SK-MEL-5 (cell line): ENCODE results near the gene IQGAP1. TPM values are rescaled to one million over a fixed set of nuclear protein-coding genes. Genes with fewer than 3 reads are reported as not detected.

Source experiments
- DNase-seq: peaks from one replicate; pipeline ENCODE4 v3.0.0-alpha.2; 2016; ENCODE audit warnings: low read depth, low spot score
- in situ Hi-C: cut with HindIII; loops from 2 replicates; pipeline ENCODE4 v1.10.0; 2016; ENCODE audit warnings: low sequenced_read_pairs, high pct_unique_total_duplicates, low pct_unique_long_range_greater_than_20kb
- total RNA-seq: library from RNA; depleted of rRNA; stranded (reverse); fragments of >200 nt; shearing (Covaris generic); gene quantifications from 2 replicates; pipeline ENCODE4 v1.2.3, GENCODE V29; 2014

The IQGAP1 gene
- total RNA-seq, 1 experiment from 2014 or later, result 141 TPM

DNA sequence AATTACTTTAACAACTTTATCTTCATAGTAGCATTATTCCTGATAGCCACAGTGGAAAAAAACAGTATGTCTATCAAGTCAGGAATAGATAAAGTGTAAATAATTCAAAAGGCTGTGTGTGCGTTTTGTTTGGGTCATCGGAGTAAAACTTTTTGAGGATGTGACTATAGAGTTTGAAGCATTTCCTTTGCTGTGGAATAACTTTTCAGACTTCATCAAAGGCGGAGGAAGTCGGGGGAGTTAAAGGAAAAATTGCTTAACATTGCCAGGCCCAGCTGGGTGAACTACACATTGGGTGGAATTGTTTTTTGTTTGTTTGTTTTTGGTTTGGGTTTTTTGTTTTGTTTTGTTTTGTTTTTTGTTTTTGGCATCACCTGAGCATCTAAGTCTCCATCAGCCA lies 71.3 kb downstream of the IQGAP1 start:
- no peak for DNase-seq
- in situ Hi-C loops, result no loop called here

DNA sequence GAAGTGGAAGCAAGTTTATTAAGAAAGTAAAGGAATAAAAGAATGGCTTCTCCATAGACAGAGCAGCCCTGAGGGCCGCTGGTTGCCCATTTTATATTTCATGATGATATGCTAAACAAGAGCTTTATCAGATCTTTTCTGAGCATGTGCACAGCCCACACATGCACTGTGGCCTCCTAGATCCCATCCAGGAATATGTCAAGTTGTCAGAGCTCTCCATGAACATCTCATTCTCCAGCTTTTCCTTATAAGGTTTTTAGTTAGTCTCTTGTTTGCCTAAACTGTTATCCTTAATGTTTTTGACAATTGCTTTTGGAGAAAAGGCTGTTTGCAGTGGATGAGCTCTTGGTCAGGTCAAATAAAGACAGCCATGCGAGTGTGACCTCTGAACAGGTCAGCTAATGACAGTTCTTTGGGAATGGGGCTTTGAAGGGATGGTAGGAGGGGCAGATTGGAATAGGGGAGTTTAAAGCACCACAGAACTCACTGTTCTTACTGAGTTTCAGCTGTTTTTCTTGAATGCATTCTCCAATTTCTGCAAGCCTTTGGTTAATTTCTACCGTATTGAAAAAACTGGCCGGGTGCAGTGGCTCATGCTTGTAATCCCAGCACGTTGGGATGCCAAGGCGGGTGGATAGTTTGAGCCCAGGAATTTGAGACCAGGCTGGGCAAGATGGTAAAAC lies 72.2 kb downstream of the IQGAP1 start:
- in situ Hi-C loops, result no loop called here
- no peak for DNase-seq

DNA sequence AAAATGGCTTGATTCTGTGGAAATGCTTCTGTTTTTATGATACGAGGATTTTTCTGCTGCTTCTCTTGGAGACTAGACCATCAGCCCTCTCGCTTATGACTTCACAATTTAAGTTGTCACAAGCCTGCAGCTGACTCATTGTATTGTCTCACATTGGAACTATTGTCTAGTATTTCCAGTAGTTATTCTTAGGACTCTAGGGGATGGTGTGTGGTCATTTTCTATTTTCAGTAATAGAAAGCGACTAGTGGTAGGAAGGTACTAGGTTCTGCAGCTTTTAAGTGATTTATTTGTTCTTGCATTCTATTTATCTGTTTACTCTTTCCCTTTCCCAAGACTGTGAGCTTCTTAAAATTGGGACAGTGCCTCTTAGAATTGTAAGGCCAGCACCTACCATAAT lies 75.3 kb downstream of the IQGAP1 start:
- peak; percentile 71 for DNase-seq
- in situ Hi-C loops, result no loop called here

DNA sequence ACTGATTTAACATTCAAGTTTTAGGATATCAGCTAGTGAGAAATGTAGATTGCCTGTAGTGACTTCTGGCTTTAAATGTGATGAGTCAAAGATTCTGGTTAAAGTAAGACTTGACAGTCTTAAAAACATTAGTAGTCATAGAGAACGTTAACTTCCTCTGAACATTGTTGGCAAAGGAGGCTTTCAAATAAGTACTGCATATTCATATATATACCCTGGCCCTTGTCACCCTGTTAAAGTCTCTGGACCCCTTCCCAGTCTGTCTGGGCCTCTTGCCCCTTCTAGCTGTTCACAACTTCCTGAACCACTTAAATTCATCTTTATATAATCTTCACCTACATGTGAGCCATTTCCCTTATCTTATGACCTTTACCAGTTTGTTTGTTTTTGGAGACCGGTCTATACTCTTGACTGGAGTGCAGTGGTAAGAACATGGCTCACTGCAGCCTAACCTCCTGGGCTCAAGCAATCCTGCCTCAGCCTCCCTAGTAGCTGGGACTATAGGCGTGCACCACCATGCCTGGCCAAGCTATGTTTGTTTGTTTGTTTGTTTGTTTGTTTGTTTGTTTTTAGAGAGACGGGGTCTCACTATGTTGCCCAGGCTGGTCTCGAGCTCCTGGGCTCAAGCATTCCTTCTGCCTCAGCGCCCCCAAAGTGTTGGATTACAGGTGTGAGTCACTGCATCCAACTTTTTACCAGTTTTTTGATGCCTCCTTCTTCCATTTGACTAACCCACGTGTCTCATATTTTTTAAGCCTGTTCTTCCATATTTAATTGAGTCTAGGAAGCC lies 77.3 kb downstream of the IQGAP1 start:
- no peak for DNase-seq
- in situ Hi-C loops, result no loop called here

DNA sequence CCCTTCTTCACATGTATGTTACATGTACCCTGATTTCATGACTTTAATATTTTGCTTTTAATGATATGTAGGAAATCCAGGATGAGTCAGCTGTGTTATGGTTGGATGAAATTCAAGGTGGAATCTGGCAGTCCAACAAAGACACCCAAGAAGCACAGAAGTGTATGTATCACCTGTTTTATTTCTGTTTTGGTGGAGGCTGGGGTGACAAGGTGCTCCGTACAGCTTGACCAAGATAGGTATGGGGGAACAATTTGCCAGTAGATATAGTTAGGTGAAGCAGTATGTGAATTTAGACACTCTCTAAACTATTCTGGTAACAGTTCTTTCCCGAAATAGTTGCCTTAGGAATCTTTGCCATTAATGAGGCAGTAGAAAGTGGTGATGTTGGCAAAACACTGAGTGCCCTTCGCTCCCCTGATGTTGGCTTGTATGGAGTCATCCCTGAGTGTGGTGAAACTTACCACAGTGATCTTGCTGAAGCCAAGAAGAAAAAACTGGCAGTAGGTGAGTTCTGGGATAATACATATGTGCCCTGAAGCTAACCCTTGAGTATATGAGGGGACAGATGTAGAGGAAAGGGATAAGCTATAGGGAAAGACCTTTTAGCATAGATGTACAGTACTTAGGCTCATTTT lies 78.0 kb downstream of the IQGAP1 start:
- in situ Hi-C loops, result no loop called here
- DNase-seq, result no peak

DNA sequence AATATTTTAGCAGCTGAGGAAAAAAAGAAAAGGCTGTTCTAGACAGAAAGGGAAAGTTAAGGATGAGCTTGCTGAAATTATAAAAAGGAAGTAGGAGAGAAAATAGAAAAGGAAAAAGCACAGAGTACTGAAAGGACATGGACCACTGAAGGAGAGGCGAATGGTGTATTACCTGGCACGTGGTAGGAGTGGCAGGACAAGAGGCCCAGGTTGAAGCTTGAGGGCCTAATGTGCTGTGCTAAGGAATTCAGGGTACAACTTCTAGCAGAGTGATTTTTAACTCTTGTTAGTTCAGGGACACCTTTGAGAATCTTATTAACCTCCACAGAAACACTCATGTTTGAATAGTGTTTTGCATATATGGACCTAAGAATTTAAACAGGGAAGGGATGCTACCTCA lies 81.7 kb downstream of the IQGAP1 start:
- DNase-seq, result no peak
- in situ Hi-C loops, result no loop called here

DNA sequence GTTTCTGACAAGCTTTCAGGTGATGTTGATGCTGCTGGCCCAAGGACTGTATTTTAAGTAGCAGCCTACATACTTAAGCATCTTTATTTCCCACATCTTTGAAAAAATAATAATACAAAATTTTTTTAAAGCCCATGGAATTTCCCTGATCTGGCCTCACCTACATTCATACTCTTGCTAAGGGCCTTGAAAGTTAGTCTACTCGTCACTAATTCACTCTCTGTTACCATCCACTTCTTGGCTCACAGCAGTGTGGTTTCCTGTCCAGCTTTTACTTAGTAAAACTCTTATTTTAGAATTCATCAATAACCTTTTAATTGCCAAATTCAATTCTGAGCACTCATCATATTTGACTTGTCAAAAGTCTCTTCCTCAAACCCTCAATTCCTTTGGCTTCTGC lies 82.4 kb downstream of the IQGAP1 start:
- in situ Hi-C loops, result no loop called here
- no peak for DNase-seq

DNA sequence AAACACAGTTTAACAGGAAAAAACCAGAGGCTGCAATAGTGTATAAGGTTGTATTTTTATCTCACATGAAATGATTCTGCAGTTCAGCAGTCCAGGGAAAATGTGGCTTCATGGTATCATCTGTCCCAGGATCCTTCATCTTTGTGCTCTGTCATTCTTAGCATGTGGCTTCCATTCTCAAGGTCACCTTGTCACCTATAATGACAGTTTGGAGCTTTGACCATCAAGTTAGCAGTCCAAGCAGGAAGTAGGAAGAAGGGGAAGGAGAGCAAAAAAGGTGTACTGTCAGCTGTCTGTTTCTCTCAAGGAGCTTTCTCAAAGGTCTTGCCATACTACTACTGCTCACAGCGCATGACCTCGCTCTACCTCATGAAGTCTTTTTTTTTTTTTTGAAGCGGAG lies 83.1 kb downstream of the IQGAP1 start:
- no peak for DNase-seq
- in situ Hi-C loops, result no loop called here

DNA sequence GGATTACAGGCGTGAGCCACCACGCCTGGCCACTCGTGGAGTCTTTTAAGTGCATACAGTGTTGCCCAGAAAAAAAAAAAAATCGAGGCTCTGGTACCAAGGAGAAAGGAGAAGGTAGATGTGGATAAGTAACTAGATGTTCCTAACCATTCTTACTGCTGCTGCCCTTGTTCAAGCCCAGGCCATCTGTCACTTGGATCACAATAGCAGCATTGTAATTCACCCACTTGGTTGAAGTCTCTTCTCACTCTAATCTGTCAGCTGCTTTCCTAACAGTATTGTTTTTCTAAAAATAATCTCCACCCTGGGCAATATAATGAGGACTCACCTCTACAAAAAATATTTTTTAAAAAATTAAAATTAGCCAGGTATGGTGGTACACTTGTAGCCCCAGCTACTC lies 83.7 kb downstream of the IQGAP1 start:
- in situ Hi-C loops, result no loop called here
- peak; percentile 19 for DNase-seq

DNA sequence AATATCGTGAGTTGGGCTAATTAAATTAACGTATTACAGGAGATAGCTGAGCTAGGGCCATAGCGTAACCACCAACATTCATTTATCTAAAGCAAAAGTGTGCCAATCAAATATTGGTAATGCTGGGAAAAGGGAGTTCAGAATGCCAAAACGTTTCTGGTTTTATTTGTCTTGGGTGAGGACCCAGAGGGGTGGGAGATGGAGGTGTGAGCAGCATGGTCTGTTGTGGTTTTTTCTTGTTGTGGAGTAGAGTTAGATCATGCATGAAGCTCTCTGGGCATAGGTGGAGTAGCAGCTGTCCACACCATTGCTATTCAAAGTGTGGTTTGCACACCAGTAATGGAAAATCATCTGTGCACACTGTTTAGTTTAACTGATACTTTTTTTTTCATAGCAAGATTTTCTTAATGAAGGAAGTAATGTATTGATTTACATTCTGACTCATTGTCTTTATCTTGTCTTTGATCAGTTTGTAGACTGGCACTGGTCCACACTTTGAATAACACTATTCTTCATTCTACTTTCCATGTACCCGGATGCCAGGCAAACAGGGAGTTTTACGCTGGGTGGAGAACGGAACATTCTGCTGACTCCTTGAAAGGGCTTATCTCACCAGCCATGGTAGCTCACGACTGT lies 90.9 kb downstream of the IQGAP1 start:
- no peak for DNase-seq
- in situ Hi-C loops, result no loop called here

DNA sequence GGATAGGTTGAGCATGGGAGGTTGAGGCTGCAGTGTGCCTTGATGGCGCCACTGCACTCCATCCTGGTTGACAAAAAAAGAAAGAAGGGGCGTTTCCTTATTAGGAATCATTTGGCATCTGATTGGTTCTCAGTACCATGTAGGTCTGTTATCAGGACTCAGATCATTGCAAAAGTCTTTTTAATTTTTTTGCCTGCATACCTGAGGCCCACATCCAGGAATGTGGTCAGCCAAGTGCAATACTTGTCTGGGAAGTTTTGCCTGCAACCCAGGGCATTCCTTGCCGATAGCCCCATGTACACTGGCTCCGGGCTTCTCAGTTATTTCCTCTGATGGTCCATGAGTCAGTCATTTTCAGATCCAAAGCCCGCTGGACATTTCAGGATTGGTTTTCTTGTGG lies 91.6 kb downstream of the IQGAP1 start:
- no peak for DNase-seq
- in situ Hi-C loops, result no loop called here

DNA sequence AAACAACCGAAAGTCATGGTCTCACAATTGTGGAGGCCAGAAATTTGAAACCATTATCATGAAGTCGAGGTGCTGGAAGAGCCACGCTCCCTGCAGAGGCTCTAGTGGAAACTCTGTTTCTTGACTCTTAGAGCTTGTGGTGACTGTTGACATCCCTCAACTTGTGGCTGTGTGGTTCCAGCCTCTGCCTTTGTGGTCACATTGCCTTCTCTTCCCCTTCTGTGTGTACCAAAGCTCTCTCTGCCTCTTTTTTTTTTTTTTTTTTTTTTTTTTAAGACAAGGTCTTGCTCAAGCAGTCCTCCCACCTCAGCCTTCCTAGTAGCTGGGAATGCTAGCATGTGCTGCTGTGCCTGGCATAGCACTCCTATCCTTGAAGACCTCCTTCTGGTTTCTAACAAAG lies 93.0 kb downstream of the IQGAP1 start:
- DNase-seq, result no peak
- in situ Hi-C loops, result no loop called here

DNA sequence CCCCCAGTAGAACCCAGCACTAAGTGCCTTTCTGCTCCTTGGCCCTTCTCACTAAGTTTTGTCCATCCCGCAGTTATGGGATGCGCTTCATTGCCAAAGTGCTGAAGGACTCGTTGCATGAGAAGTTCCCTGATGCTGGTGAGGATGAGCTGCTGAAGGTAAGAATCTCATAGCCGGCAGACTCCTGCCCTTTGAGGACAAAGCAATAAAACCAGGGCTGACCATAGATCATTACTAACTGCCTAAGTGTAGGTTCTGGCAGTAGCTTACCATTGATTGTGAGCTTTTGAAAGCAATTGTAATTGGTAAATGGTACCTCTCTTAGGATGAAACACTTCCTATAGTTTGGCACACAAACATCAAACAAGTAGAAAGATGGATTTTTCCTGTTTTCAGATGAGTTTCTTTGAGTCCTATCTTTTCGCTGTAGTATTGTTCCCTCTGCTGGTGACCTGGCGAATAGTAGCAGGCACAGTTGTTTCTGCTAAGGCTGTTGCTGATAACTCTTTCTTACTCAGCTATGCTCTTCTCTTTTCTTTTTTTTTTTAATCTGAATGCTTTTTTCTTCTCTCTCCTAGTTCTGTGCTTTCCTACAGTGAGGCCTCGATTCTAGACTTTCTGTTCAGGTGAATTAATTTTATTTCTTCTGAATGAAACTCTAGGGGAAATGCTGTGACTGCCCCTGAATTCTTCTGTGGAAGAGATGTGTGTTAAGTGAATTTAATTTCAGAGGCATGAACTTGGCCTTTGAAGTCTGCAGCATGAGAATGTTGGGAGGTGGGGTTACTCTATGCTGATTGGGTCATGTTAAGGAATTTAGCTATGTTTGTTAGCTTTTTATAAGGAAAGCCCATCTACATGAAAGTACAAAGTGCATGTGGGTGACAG lies 94.3 kb downstream of the IQGAP1 start:
- peak; percentile 66 for DNase-seq
- in situ Hi-C loops, result no loop called here

DNA sequence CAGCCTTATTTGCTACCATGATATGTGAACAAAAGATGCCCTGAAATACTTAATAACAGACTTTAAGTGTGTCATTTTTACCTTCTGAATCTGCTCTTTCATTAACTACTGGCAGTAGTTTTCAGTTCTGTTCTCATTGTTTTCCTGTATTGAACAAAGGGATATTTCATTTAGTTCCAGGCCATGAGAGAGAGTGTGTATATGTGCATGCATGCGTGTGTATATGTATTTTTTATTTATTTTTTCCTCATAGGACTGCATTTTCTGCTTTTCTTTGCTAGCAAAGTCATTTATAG lies 94.9 kb downstream of the IQGAP1 start:
- DNase-seq, result peak; percentile 60
- in situ Hi-C loops, result no loop called here

DNA sequence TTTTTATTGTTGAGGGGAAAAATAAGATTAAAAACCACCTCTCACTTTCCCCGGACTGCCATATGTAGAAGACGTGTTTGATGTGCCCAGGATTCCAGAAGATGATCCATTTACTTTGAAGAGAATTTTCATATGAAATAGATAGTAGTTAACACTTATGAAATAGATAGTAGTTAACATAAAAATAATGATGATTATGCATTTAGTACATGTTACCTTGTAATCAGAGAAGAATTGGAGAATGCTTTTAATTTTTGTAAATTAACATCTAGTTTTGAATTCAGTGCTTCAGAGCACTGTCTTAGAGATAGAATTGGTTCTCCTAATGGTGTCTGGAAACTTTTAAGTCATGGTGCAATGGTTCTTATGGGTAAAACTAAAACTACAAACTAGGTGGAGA lies 95.6 kb downstream of the IQGAP1 start:
- DNase-seq, result no peak
- in situ Hi-C loops, result no loop called here

DNA sequence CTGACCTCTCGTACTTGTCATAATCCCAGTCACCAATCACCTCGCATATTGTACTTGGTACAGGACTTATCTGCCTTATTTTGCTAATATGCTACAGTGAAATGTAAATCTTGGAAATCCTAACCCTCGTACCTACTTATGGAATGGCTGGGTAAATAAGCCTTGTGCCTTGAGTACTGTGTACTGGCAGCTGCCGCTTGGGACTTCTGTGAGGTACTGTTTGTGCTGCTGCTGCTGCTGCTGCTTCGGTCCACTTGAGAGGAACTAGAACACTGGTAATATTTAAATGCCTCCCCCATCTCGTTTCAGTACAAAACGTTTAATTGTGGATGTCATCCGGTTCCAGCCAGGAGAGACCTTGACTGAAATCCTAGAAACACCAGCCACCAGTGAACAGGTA lies 99.1 kb downstream of the IQGAP1 start:
- in situ Hi-C loops, result no loop called here
- DNase-seq, result no peak

DNA sequence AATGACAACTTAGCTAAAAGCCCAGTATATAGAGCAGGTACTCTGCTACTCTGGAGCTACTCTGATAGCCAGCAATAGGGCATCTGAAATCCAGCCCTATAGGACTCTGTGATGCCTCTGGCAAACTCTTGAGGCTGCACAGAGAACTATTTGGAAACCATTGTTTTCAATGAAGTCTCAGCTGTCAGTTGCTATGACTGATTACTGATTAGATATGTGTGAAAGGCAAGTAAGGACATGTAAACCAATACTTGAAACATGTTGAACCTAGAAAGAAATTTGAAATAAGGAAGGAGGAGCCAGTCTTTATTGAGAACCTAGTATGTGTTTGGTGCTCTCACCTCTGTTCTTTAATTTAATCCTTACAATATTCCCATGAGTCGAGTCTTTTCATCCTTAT lies 101.5 kb downstream of the IQGAP1 start:
- in situ Hi-C loops, result no loop called here
- no peak for DNase-seq

DNA sequence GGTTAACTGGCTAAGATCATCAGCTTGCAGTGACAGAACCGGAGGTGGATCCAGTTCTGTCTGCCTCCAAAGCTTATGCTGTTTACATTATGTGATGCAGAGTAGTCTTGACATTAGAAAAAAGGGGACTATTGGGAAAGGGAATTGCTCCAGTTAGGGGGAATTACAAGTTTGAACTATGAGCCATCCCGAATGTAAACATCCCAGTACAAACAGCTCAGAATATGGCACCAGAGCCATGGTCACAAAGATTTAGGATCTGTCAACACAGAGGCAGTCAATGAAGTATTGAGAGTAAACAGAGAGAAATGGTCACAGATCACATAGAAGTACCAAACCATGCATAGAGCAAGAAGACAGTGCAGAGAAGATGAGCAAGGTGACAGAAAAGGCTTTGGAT lies 101.9 kb downstream of the IQGAP1 start:
- DNase-seq, result no peak
- in situ Hi-C loops, result no loop called here
